H4 (cell line): ENCODE measurements around the gene TESK2. TPM values are rescaled to one million over a fixed set of nuclear protein-coding genes. Genes with fewer than 3 reads are reported as not detected.
"Not testable (repeated sequence)": the region's sequence is repeated elsewhere in the genome, so short reads cannot be mapped to it uniquely, and the experiment has no call there.

Source experiments
- DNase-seq: peaks from one replicate; pipeline ENCODE4 v3.0.0-alpha.2; 2015; ENCODE audit warnings: low spot score
- total RNA-seq: library from RNA; depleted of rRNA; stranded (reverse); fragments of >200 nt; shearing (Covaris generic); gene quantifications from 2 replicates; pipeline ENCODE4 v1.2.3, GENCODE V29; 2014

The TESK2 gene
- total RNA-seq, 1 experiment from 2014 or later, result 2.7 TPM

DNA sequence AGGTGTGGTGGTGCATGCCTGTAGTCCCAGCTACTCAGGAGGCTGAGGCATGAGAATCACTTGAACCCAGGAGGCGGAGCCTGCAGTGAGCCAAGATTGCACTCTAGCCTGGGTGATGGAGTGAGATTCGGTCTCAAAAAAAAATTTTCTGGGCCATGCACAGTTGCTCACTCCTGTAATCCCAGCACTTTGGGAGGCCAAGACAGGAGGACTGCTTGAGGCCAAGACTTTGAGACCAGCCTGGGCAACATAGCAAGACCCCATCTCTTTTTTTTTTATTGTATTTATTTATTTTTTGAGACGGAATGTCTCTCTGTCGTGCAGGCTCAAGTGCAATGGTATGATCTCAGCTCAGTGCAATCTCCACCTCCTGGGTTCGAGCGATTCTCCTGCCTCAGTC is 16.8 kb downstream of the TESK2 start:
- DNase-seq, result not testable (repeated sequence)

DNA sequence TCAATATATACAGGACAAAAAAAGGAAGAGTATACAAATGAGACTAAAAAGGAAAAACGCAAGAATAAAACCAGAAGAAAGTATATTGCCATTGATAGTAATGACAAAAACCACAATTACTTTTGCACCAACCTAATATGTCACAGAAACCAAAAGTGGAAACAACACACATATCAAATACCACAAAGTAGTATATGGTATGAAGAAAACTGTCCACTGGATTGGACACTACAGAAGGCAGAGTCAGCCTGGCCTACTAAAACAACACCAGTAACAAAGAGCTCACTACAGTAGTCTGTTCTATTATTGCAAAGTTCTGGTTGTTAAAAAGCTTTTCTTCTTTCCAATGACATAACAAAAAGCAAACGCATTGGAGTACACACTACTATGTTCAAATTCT is 17.7 kb downstream of the TESK2 start:
- DNase-seq, result no peak

DNA sequence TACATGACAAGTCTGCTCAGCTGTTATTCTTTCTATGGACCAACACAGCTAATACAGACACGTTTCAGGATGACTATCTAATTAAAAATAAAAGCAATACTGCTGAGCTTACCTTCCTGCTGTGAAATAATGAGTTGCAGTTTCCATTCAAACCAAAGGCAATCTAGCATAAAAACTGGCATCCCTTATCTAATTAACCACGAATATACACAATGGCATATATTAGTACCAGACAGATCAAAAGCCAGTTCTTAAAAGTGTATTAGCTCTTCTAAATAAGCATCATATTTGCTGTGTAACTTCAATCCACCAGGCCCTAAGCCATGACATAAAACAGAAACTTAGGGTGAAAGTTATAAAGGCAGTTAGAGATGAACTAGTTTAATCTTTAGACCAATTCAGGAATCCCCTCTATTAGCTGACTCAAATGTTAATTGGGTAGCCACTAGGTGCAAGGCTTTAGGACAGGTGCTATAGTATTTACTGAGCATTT is 20.6 kb downstream of the TESK2 start:
- DNase-seq, result no peak

DNA sequence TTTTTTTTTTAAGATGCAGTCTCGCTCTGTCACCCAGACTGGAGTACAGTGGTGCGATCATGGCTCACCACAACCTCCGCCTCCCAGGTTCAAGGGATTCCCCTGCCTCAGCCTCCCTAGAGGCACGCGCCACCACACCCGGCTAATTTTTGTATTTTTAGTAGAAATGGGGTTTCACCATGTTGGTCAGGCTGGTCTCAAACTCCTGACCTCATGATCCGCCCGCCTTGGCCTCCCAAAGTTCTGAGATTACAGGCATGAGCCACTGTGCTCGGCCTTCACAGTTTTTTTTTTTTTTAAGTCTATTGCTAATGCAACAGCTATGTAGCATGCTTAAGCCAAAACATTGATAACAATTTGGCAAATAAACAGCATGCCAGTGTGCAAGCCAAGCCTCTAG is 23.6 kb downstream of the TESK2 start:
- not testable (repeated sequence) for DNase-seq

DNA sequence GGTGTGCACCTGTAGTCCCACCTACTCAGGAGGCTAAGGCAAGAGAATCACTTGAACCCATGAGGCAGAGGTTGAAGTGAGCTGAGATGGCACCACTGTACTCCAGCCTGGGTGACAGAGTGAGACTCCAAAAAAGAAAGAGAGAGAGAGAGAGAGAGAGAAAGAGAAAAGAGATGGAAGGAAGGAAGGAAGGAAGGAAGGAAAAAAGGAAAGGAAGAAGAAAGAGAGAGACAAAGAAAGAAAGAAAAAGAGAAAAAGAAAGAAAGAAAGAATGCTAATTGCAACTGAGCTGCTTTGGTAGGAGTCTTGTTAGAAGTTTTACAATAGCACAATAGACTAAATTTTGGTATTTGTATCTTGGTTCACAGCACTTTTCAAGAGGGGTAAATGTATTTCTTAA is 25.7 kb downstream of the TESK2 start:
- no peak for DNase-seq

DNA sequence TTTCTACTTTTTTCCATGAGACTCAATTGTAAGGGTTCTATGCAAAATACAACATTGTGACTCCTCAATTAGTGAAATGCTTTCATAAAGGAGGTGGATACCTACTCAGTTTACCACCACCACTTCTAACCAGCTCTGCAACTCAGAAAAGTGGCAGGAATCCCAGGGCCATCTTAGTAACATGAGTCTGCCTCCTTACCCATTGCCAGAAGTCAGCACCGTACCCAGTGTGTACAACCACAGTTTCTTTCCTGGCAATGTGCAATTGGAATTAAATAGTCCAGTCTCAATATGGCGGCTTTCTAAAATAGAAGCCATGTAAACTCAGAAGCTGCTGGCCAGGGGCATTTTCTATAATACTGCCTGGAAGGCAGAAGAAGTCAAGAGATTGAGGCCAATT is 32.1 kb downstream of the TESK2 start:
- no peak for DNase-seq

DNA sequence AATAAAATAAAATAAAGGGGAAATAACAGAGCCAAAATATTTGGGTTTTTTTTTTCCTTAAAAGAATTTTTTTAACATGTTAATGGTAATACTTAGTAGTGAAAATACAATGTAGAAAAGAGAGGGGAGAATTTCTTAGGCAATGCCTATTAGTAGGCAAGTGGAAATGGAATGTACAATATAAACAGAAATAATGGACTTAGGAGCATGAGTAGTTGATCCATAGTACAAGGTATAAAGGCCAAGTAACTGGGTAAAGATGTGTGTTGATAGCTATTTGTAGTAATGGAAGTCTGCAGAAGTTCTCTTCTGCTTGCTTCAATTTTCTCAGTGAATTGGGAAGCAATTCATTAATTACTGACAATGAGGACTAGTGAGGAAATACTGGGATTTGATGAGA is 34.4 kb downstream of the TESK2 start:
- DNase-seq, result no peak

DNA sequence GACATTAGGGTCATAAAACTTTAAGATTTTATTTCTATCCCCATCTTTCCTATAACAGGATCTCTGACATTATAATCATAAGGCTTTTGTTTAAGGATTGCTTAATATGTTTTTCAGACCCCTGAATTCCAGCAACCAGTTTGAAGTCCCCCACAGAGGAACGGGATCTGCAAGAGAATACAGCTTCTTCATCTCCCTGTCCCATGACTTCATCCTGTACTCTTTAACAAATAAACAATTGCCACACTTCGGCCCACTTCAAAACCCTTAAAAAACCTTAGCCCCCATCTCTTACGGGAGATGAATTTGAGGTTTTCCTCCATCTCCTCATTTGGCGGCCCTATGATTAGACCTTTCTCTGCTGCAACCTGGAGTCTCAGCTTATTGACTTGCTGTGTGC is 35.8 kb downstream of the TESK2 start:
- no peak for DNase-seq

DNA sequence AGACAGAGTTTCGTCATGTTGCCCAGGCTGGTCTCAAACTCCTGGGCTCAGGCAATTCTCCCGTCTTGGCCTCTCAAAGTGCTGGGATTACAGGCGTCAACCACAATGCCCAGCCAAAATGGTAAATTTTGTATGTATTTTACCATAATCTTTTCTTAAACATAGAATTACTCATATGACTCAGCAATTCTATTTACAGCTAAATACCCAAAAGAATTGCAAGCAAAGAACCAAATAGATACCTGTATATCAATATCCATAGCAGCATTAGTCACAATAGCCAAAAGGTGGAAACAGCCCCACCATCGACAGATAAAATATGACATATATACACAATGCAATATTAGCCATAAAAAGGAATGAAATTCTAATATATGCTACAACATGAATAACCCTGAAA is 36.5 kb downstream of the TESK2 start:
- DNase-seq, result no peak

DNA sequence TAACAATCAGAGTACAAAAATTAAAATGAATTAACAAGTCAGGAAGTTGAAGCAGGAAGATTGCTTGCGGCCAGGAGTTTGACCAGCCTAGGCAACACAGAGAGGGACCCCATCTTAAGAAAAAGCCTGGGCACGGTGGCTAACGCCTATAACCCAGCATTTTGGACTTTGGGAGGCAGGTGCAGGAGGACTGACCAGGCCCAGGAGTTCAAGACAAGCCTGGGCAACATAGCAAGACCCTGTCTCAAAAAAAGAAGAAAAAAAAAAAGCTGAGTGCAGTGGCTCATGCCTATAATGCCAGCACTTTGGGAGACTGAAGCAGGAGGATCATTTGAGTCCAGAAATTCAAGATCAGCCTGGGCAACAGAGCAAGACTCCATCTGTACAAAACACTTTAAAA is 38.5 kb downstream of the TESK2 start:
- no peak for DNase-seq

DNA sequence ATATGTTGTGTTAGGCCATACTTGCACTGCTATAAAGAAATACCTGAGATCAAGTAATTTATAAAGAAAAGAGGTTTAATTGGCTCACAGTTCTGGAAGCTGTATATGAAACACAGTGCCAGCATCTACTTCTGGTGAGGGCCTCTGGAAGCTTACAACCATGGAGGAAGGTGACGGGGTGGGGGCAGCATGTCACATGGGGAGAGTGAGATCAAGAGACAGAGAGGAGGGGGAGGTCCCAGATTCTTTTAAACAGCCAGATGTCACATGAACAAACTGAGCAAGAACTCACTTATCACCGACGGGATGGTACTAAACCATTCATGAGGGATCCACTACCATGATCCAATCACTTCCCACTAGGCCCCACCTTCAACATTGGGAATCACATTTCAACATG is 42.6 kb downstream of the TESK2 start:
- DNase-seq, result no peak

DNA sequence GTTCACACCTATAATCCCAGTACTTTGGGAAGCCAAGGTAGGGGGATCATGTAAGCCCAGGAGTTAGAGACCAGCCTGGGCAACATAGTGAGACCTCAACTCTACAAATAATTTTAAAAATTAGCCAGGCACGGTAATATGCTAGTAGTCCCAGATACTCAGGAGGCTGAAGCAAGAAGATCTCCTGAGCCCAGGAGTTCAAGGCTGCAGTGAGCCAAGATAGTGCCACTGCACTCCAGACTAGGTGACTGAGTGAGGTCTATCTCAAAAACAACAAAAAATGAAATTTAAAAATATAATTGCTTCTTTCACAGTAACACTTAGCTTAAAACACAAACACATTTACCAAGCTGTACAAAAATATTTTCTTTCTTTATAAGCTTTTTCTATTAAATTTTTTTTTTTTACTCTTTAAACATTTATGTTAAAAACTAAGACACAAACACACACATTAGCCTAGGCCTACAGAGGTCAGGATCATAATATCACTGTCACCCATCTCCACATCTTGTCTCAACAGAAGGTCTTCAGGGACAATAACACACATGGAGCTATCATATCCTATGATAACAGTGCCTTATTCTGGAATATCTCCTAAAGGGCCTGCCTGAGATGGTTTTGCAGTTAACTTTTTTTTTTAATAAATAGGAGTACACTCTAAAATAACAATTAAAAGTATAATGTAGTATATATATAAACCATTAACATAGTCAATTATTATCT is 43.9 kb downstream of the TESK2 start:
- DNase-seq, result no peak

DNA sequence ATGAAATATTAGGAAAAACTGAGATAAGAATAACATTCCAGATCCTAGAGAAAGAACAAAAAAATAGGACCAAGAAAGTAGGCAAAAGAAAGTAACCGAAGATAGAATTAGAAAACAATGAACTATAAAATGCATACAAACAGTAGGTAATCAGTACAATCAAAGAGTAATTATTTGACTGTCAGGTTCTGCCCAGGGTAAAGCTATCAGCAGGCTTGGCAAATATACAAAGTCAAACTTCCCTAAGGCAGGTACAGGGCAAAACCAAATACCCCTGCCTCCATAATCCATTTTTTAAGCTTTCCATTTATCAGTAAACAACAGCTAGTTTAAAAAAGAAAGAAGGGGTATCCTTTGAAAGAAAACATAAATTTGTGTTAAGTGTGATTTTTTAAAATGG is 44.4 kb downstream of the TESK2 start:
- DNase-seq, result no peak

DNA sequence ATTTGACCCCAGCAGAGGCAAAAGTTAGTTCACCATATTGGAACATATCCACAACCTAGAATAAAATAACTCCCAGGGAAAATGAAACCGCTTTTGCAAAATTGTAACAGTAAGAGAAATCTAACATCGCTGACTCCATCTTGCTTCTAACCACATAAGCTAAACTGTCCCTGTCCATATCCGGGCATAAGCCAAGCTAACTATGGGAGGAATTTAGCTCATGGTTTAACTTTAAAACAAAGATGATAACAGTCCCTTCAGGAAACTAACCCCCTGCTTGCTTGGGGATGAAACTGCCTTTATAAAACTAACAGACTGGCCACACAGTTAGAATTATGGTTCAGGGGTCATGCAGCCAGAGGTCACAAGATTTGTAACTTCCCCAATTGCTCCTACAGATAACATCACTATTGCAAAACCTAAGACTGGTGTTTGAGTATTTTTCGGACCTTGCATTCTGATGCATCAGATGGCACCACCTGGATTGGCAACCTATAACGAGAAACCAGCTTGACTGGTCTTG is 46.3 kb downstream of the TESK2 start:
- DNase-seq, result peak; percentile 13

DNA sequence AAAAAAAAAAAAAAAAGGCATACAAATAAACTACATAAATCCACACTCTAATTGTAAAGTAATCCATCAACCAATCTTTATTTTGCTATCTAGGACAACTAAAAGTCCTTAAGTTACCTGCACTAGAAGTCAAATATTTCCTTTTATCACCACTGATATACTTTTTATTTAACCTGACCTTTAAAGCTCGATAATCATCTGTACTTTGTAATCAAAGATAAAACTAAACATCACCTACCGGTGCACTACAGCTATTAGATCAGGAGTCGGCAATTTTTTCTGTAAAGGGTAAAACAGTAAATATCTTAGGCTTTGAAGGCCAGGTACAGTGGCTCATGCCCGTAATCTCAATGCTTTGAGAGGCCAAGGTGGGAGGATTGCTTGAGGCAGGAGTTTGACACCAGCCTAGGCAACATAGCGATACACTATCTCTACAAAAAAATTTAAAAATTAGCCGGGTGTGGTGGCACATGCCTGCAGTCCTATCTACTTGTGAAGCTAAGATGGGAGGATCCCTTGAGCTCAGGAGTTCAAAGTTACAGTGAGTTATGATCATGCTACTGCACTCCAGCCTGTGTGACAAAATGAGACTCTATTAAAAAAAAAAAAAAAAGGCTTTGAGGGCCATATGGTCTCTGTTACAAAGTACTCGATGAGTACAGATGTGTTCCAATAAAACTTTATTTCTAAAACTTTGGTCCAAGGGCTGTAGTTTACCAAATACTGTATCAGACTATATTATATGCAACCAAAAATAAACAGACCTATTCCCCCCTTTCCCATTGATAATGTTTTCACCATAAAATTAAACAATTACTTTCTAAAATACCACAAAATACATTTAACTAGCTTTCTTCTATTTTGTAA is 47.1 kb downstream of the TESK2 start:
- no peak for DNase-seq

DNA sequence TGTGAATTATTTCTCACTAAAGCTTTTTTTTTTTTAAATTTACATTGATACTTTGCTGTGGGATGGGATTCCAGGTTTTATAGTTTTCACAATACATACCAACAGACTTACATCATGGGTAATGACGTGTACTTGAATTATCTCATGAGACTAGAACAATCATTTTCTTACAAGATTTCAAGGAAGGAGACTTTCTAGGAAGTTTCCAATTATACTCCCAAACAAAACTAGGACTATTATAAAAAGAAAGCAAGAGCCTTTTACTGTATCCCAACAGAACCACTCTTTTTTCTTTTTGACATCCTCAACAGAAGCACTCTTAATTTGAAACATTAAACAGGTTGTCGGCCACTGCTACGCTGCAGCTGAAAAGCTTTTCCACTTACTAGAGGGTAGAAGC is 48.7 kb downstream of the TESK2 start:
- peak; percentile 46 for DNase-seq

DNA sequence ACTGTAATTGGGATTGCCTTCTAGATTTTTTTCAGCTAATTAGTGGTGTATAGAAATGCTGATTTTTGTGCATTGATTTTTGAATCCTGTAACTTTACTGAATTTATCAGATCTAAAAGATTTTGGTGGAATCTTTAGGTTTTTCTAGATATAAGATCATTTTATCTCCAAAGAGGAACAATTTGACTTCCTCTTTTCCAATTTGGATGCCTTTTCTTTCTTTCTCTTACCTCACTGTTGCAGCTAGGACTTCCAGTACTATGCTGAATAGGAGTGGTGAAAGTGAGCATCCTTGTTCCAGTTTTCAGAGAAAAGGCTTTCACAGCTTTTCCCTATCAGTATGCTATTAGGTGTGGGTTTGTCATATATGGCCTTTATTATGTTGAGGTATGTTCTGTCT is 53.6 kb downstream of the TESK2 start:
- DNase-seq, result no peak

DNA sequence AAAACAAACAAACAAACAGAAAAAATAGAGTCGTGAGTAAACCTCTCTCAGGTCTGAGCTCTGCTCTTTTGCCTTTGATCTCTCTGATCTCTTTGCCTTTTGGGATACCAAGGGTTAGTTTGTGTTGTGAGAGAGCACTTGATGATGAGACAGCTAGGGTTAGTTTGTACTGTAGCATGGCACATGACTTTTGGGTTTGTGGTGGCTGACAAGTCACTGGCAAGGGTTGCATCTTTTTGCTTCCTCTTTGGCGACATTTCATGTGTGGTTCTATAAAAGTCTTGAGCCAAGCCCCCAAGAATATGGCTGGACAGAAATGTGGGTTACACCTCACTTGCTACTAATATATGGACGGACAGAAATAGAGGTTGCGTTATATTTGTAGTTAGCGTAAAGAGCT is 60.5 kb downstream of the TESK2 start:
- DNase-seq, result no peak

DNA sequence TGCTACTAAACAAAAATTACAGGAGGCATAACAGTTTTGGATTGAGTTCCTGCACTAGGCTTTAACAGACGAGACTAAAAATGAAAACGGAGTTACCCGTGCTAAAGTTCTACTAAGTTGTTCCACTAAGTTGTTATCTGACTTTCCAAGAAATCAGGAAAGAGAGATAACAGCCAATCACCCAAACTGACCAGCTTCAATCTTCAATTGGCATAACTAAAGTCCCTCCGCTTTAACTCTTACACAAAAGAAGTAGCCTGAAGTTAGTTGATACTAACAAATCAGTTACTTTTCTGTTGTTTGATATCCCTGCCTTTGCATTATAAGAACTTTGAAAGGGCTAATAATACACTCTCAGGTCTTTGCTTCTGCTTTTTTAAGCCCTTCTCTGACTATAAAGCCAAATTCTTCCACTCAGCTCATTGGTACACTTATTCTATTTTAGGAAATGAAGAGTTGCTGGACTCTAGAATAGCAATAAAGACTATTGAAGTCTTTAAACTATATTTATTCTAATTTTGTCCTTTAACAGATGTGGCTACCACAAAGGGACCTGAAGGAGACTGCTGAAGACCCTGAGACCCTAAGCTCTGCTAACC is 61.3 kb downstream of the TESK2 start:
- DNase-seq, result no peak

DNA sequence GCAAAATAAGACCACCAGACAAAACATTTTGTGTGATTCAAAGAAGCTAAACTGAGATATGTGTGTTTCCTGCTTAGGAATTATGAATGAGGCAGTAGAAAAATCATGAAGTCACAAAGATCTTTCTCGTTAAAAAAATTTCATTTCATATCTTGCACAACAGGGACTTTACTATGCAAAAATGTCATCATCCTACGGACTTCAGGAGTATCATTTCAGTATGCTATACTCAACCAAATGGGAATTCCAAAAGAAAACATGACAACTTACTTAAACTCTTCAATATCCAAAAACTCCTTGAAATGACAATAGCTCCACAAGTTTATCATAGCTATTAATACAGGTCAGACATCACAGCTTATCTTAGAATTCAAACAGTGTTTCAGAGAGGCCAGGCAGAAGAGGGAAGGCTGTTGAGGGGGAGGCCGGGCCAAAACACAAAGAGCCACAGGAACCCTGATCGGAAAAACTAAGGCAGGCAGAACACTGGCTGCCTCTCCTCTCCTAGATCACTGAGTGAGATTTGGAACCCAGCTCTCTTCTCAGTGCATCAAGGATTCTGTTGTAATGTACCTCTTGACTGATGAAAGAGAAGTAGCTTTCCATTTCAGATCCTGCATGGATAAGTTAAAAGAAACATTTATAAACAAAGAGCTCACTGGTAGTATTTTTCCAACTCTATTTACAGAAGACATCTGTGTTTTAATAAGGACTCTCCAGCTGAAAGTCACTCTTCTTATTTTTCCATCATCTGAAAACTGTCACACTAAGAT is 66.9 kb downstream of the TESK2 start:
- no peak for DNase-seq

DNA sequence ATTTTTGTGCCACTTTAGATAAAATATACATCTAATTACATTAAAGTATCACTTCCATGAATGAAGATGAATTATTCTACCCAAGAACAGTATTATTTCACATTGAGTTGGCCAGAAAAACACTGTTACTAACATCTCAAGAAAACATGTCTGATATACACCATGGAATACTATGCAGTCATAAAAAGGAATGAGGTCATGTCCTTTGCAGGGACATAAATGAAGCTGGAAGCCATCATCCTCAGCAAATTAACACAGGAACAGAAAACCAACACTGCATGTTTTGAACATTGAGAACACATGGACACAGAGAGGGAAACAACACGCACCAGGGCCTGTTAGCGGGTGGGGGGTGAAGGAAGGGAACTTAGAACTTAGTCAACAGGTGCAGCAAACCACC is 69.0 kb downstream of the TESK2 start:
- no peak for DNase-seq

DNA sequence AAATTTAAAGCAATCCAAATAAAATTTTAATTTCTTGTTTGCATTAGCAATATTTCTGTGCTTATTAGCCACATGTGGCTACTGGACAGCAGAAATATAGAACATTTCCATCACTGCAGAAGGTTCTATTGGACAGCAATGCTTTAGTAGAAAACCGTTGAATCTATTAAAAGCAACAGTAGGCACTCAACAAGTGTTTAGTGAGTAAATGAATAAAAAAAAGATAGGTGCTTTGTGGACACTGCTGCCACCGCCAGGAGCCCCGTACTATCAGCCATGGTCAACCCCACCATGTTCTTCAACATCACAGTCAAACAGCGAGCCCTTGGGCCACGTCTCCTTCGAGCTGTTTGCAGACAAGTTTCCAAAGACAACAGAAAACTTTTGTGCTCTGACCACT is 76.2 kb downstream of the TESK2 start:
- DNase-seq, result no peak
